Measurements from ENCODE around the gene STAT6.

DNA sequence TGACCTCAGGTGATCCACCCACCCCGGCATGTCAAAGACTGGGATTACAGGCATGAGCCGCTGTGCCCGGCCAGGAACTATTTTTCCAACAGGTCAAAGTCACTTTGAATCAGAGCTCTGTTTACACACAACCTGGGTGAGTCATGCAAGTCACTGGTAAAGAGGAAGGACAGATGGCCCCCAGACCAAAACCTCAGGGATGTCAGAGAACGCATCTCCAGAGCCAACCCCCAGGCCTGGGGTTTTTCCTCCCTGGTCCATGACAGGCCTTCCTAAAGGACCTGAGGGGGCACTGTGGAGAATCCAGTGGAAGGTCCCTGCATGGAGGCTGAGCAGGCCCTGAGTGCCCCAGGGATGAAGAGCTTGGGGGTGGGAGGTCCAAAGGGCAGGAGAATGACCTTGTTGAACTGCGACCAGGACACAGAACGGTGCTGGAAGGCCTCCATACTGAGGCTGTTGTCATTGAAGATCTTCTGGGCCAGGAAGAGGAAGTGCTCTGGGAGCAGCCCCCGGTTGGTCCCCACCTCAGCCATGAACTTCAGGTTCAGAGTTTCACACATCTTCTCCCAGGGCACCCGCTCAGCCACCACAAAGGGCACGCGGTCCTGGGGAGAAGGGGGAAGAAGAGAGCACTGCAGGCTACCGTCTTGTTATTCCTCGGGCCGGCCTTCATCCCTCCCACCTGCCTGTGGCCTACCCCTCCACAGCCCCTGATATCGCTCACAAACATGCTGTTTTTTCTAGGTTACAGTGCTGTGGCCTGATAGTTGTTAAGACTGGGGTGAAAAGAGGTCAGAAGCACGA lies 9.1 kb downstream of the STAT6 start:
- no peak for TF ChIP-seq PBX3 (IDR thresholded peaks at IDR 0.05)
- no peak for TF ChIP-seq NR3C1 (IDR thresholded peaks at IDR 0.05)
- TF ChIP-seq HEYL (CRISPR knock-in tag; IDR thresholded peaks at IDR 0.05) = no peak
- TF ChIP-seq RARB (CRISPR knock-in tag; IDR thresholded peaks at IDR 0.05) = no peak
- no peak for TF ChIP-seq CTCF (IDR thresholded peaks at IDR 0.05)
- no peak for TF ChIP-seq RAD21 (conservative IDR thresholded peaks at IDR 0.05 in 1 of 2, IDR thresholded peaks at IDR 0.05 in 1 of 2)
- TF ChIP-seq EP300 (IDR thresholded peaks at IDR 0.05) = no peak
- no peak for TF ChIP-seq ZFP36 (IDR thresholded peaks at IDR 0.05; ENCODE audit: borderline replicate concordance, partially characterized antibody)
- TF ChIP-seq JUN (IDR thresholded peaks at IDR 0.05) = no peak
- TF ChIP-seq FOSL2 (IDR thresholded peaks at IDR 0.05) = no peak; the same call in 1 of the 2 replicates
- peak; percentile 76 for TF ChIP-seq FOSL2 (CRISPR knock-in tag; IDR thresholded peaks at IDR 0.05)
- TF ChIP-seq PHF8 (IDR thresholded peaks at IDR 0.05; ENCODE audit: borderline replicate concordance, low read depth) = no peak
- TF ChIP-seq RCOR1 (IDR thresholded peaks at IDR 0.05; ENCODE audit: low read depth, low read length) = no peak

All from A549 (cell line).